GM18502 (cell line): Measurements from ENCODE around the gene LYAR.
"Not testable (repeated sequence)": the region's sequence is repeated elsewhere in the genome, so short reads cannot be mapped to it uniquely, and the experiment has no call there.

Source experiments
- ATAC-seq: cut with Tn5 transposase; IDR thresholded peaks from one replicate; pipeline ENCODE4 v1.9.1; 2021; ENCODE audit warnings: mild to moderate bottlenecking; ENCODE audit not compliant: unreplicated experiment, poor library complexity

Gene LYAR

GRCh38 chr4:4269331-4269731, 20.6 kb downstream of the LYAR start:
- ATAC-seq, result no peak

GRCh38 chr4:4268776-4269175, 21.2 kb downstream of the LYAR start:
- no peak for ATAC-seq

- no peak for ATAC-seq
Observed at GRCh38 chr4:4267981-4268380, 22.0 kb downstream of the LYAR start.

- ATAC-seq, result no peak
Observed at GRCh38 chr4:4260185-4260751, 29.7 kb downstream of the LYAR start.

- no peak for ATAC-seq
Observed at GRCh38 chr4:4259484-4260100, 30.4 kb downstream of the LYAR start.

GRCh38 chr4:4257705-4258104, 32.2 kb downstream of the LYAR start:
- not testable (repeated sequence) for ATAC-seq

- no peak for ATAC-seq
Observed at GRCh38 chr4:4256799-4257198, 33.2 kb downstream of the LYAR start.

GRCh38 chr4:4254666-4255065, 35.3 kb downstream of the LYAR start:
- ATAC-seq, result no peak

GRCh38 chr4:4254199-4254598, 35.8 kb downstream of the LYAR start:
- ATAC-seq, result no peak

- ATAC-seq, result no peak
Observed at GRCh38 chr4:4249866-4250265, 40.1 kb downstream of the LYAR start.

GRCh38 chr4:4249342-4249741, 40.6 kb downstream of the LYAR start:
- not testable (repeated sequence) for ATAC-seq

GRCh38 chr4:4248885-4249203, 41.1 kb downstream of the LYAR start:
- ATAC-seq, result no peak

- ATAC-seq, result peak; percentile 98
Observed at GRCh38 chr4:4248029-4248884, 41.7 kb downstream of the LYAR start, which contains the start of gene TMEM128. Gene TMEM128, minus strand, starts transcription at chr4:4248223. Its CDS starts 21 bp downstream, at chr4:4248202.

- peak; percentile 2 for ATAC-seq
Observed at GRCh38 chr4:4247696-4248028, 42.3 kb downstream of the LYAR start.

- ATAC-seq, result no peak
Observed at GRCh38 chr4:4245172-4245571, 44.8 kb downstream of the LYAR start.

- ATAC-seq, result not testable (repeated sequence)
Observed at GRCh38 chr4:4239551-4239950, 50.4 kb downstream of the LYAR start.

GRCh38 chr4:4233610-4234009, 56.3 kb downstream of the LYAR start:
- no peak for ATAC-seq

GRCh38 chr4:4228356-4228668, 61.6 kb downstream of the LYAR start:
- ATAC-seq, result no peak

GRCh38 chr4:4227510-4228355, 62.2 kb downstream of the LYAR start:
- ATAC-seq, result no peak

- ATAC-seq, result no peak
Observed at GRCh38 chr4:4226606-4227438, 63.1 kb downstream of the LYAR start, which contains the start of gene OTOP1. Gene OTOP1, minus strand, starts transcription at chr4:4226929. Its CDS starts 65 bp downstream, at chr4:4226864.
